HCT116 (cell line): ENCODE data around the gene CALML3. TPM values are rescaled to one million over a fixed set of nuclear protein-coding genes. Genes with fewer than 3 reads are reported as not detected.

Experiments used
- ATAC-seq: fragments of 200-7000 bp; cut with Tn5 transposase; 2 replicates; pipeline ENCODE4 v1.9.1; 2020; ENCODE audit warnings: mild to moderate bottlenecking, moderate library complexity
- BruUV-seq: library from RNA; stranded (reverse); fragments of 400-500 nt; replicated peaks from 2 replicates; lab custom pipeline; 2021; lab: Mats Ljungman, UMichigan
- CTCF ChIA-PET: fragments of 300-600 bp; sonication (Branson Sonifier 250); formaldehyde crosslinking; loops from one replicate; lab custom pipeline; 2021; ENCODE audit warnings: antibody characterized with exemption; lab: Charles Lee
- POLR2A ChIA-PET: fragments of 300-600, 350-600 bp; sonication (Branson Sonifier 250); formaldehyde crosslinking; loops from one replicate; lab custom pipeline; 2021; ENCODE audit warnings: antibody characterized with exemption; lab: Charles Lee
- RAD21 ChIA-PET, 2 experiments: fragments of 300-600 bp; sonication (Branson Sonifier 250); formaldehyde crosslinking; loops; one replicate each; lab custom pipeline; 2023; ENCODE audit warnings: low total read pairs in 2 of 2; ENCODE audit not compliant: uncharacterized antibody in 2 of 2, unreplicated experiment in 2 of 2, low non-redundant PET in 1 of 2; lab: Charles Lee
- DNase-seq: peaks from one replicate; pipeline ENCODE4 v3.0.0-alpha.2; 2010; ENCODE audit warnings: low read depth, low spot score
- H2AFZ ChIP-seq: fragments of 200-600 bp; shearing (Covaris generic), sonication (generic); 2 replicates; pipeline ENCODE4 v1.6.1; 2017; ENCODE audit warnings: low read depth, mixed run types, mixed read lengths, antibody characterized with exemption, low read length; ENCODE audit not compliant: poor library complexity, severe bottlenecking
- H3K27ac ChIP-seq: 2 replicates; pipeline ENCODE4 v1.5.1; 2012; ENCODE audit warnings: low read depth, low read length
- H3K27me3 ChIP-seq: fragments of 200-600 bp; sonication (generic); 2 replicates; pipeline ENCODE4 v1.6.1; 2016; ENCODE audit warnings: mixed run types, low read length, mixed read lengths; ENCODE audit not compliant: insufficient read depth
- H3K36me3 ChIP-seq, 2 experiments: fragments of 200-500 bp in 1 of 2; fragments of 200-600 bp in 1 of 2; sonication (Bioruptor generic) in 1 of 2; sonication (generic) in 1 of 2; 2 replicates each; pipeline versions ENCODE4 v1.5.1 to v1.6.1; 2014 to 2016; ENCODE audit warnings: low read length in 2 of 2, inconsistent platforms in 1 of 2, mixed read lengths in 1 of 2, mixed run types in 1 of 2; ENCODE audit not compliant: insufficient read depth in 2 of 2, control insufficient read depth in 1 of 2
- H3K4me1 ChIP-seq, 2 experiments: fragments of 200-600 bp in 1 of 2; sonication (generic) in 1 of 2; 2 replicates each; pipeline versions ENCODE4 v1.5.1 to v1.6.1; 2012 to 2017; ENCODE audit warnings: low read length in 2 of 2, inconsistent platforms in 1 of 2, mild to moderate bottlenecking in 1 of 2, mixed read lengths in 1 of 2, mixed run types in 1 of 2, moderate library complexity in 1 of 2; ENCODE audit not compliant: insufficient read depth in 2 of 2, control insufficient read depth in 1 of 2
- H3K4me2 ChIP-seq: fragments of 200-600 bp; sonication (generic); 2 replicates; pipeline ENCODE4 v1.6.1; 2017; ENCODE audit warnings: mixed run types, low read length, mixed read lengths
- H3K4me3 ChIP-seq, 2 experiments: fragments of 200-600 bp in 1 of 2; sonication (generic) in 1 of 2; replicated peaks in 1 of 2; 2 replicates each; pipeline ENCODE4 v1.5.1; 2011 to 2016; ENCODE audit warnings: low read length in 2 of 2, control low read depth in 1 of 2, low read depth in 1 of 2, mild to moderate bottlenecking in 1 of 2, mixed read lengths in 1 of 2, mixed run types in 1 of 2
- H3K79me2 ChIP-seq: fragments of 200-600 bp; sonication (generic); 2 replicates; pipeline ENCODE4 v1.6.1; 2017; ENCODE audit warnings: mild to moderate bottlenecking, mixed run types, low read length, moderate library complexity, mixed read lengths; ENCODE audit not compliant: insufficient read depth
- H3K9ac ChIP-seq: fragments of 200-600 bp; sonication (generic); 2 replicates; pipeline ENCODE4 v1.6.1; 2016; ENCODE audit warnings: low read length, mixed read lengths
- H3K9me2 ChIP-seq: fragments of 200-600 bp; sonication (generic), shearing (Covaris generic); 2 replicates; pipeline ENCODE4 v1.6.1; 2017; ENCODE audit warnings: mixed run types, mild to moderate bottlenecking, moderate library complexity; ENCODE audit not compliant: insufficient read depth
- H3K9me3 ChIP-seq, 2 experiments: fragments of 200-500 bp in 1 of 2; fragments of 200-600 bp in 1 of 2; sonication (Bioruptor generic) in 1 of 2; sonication (generic) in 1 of 2; 2 replicates each; pipeline ENCODE4 v1.6.1; 2014 to 2017; ENCODE audit warnings: low read length in 2 of 2, mixed read lengths in 2 of 2, inconsistent platforms in 1 of 2, low read depth in 1 of 2, mild to moderate bottlenecking in 1 of 2, mixed run types in 1 of 2, moderate library complexity in 1 of 2; ENCODE audit not compliant: control insufficient read depth in 1 of 2, insufficient read depth in 1 of 2
- H4K20me1 ChIP-seq: fragments of 200-600 bp; sonication (generic), shearing (Covaris generic); 2 replicates; pipeline ENCODE4 v1.6.1; 2017; ENCODE audit warnings: mixed run types, mild to moderate bottlenecking, moderate library complexity; ENCODE audit not compliant: insufficient read depth
- CBX3 ChIP-seq: IDR thresholded peaks from 2 replicates; pipeline ENCODE4 v1.6.1; 2012; ENCODE audit warnings: low read depth
- CEBPB ChIP-seq: IDR thresholded peaks from 2 replicates; pipeline ENCODE4 v1.6.1; 2012; ENCODE audit warnings: low read depth
- ELF1 ChIP-seq: IDR thresholded peaks from 2 replicates; pipeline ENCODE4 v1.6.1; 2012; ENCODE audit warnings: low read depth, borderline replicate concordance
- EZH2 ChIP-seq: fragments of 200-600 bp; sonication (generic); IDR thresholded peaks from 2 replicates; pipeline ENCODE4 v1.6.1; 2017; ENCODE audit warnings: antibody characterized with exemption, mixed run types
- EZH2phosphoT487 ChIP-seq: fragments of 200-600 bp; IDR thresholded peaks from 2 replicates; pipeline ENCODE4 v1.6.1; 2018; ENCODE audit warnings: antibody characterized with exemption, borderline replicate concordance
- FOSL1 ChIP-seq: IDR thresholded peaks from 2 replicates; pipeline ENCODE4 v1.6.1; 2012; ENCODE audit warnings: low read depth
- POLR2A ChIP-seq: IDR thresholded peaks from 2 replicates; pipeline ENCODE4 v1.7.0; 2011; ENCODE audit warnings: borderline replicate concordance; ENCODE audit not compliant: insufficient read depth, insufficient read length; ENCODE audit errors: extremely low read depth
- POLR2AphosphoS5 ChIP-seq: IDR thresholded peaks from 2 replicates; pipeline ENCODE4 v1.6.1; 2011; ENCODE audit warnings: mild to moderate bottlenecking, low read depth, low read length, moderate library complexity
- RAD21 ChIP-seq: IDR thresholded peaks from 2 replicates; pipeline ENCODE4 v1.6.1; 2012; ENCODE audit warnings: low read depth, mild to moderate bottlenecking
- SIN3A ChIP-seq: IDR thresholded peaks from 2 replicates; pipeline ENCODE4 v1.6.1; 2012; ENCODE audit warnings: low read depth
- SP1 ChIP-seq: IDR thresholded peaks from 2 replicates; pipeline ENCODE4 v1.6.1; 2012; ENCODE audit warnings: low read depth
- SRF ChIP-seq: IDR thresholded peaks from 2 replicates; pipeline ENCODE4 v1.6.1; 2012; ENCODE audit warnings: low read depth
- TCF7L2 ChIP-seq: IDR thresholded peaks from 2 replicates; pipeline ENCODE4 v1.7.0; 2011; ENCODE audit warnings: borderline replicate concordance, inconsistent platforms; ENCODE audit not compliant: insufficient read depth, insufficient read length; ENCODE audit errors: extremely low read depth
- YY1 ChIP-seq: IDR thresholded peaks from 2 replicates; pipeline ENCODE4 v1.6.1; 2011; ENCODE audit warnings: low read length, low read depth, moderate library complexity, mild to moderate bottlenecking; ENCODE audit not compliant: insufficient replicate concordance; ENCODE audit errors: extremely low read depth
- ZNF274 ChIP-seq: fragments of 200-500 bp; sonication (Bioruptor generic); IDR thresholded peaks from 2 replicates; pipeline ENCODE4 v1.6.1; 2014; ENCODE audit warnings: mild to moderate bottlenecking, low read depth, low read length, inconsistent platforms
- intact Hi-C: fragments of 100-400 bp; cut with micrococcal nuclease; formaldehyde crosslinking; loops from 2 replicates; pipeline ENCODE4 v1.10.0; 2022
- total RNA-seq: library from RNA; stranded (reverse); gene quantifications from one replicate; pipeline ENCODE4 v1.2.1, GENCODE V29; 2021; ENCODE audit not compliant: unreplicated experiment
- TF ChIP-seq, protein P1 (sequence below): IDR thresholded peaks from 2 replicates; pipeline ENCODE4 v1.6.1; 2011; ENCODE audit warnings: mild to moderate bottlenecking, low read length, moderate library complexity; ENCODE audit not compliant: insufficient replicate concordance; ENCODE audit errors: extremely low read depth
- TF ChIP-seq, protein P2 (sequence below): IDR thresholded peaks from 2 replicates; pipeline ENCODE4 v1.6.1; 2012; ENCODE audit warnings: low read depth
- TF ChIP-seq, protein P3 (sequence below): IDR thresholded peaks from 2 replicates; pipeline ENCODE4 v1.6.1; 2012
- TF ChIP-seq, protein P4 (sequence below): IDR thresholded peaks from 2 replicates; pipeline ENCODE4 v1.6.1; 2012

Gene CALML3
- total RNA-seq, 1 experiment from 2014 or later, result not detected

DNA sequence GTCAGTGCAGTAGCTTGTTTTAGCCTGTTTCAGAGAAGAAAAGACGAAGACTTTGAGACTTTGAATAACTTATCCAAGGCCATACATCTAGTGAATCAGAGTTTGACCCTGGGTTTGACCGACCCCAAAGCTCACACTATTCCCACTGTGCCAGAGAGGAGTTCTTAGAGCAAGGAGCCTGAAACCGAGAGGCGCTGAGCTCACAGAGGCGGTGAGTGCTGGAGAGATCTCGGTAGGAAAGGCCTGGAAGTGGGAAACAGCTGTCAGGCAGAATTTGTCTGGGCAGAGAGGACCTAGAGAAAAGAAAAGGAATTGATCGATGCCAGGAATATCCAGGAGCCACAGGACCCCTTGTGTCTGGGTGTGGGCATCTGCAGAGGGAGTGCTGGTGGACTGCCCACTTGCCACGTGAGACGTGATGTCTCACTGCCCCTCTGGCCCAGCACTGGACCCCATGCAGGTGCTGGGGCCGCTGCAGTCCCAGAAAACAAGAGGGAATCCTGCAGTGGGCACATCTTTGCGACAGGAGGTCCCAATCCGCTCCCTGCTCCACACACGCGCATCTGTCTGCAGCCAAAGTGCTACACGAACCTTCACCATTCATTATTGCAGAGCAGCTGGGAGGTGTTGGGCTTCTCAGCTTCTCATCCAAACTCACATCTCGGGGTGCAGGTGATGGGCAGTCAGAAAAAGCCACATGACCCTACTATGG is 6.2 kb downstream of the CALML3 start:
- H3K27me3 ChIP-seq, result no peaks in the 10 kb centered on the region
- no peak overlapping the region for H3K4me2 ChIP-seq
- DNase-seq, result no peak
- ChIA-PET RAD21 (no interaction called here), CTCF (no interaction called here), POLR2A (no interaction called here)
- BruUV-seq, result no TSS peak
- H3K4me1 ChIP-seq, result no peaks in the 10 kb centered on the region
- no peak overlapping the region for H3K9ac ChIP-seq
- no peaks in the 10 kb centered on the region for H3K36me3 ChIP-seq
- intact Hi-C loops, result no loop called here
- no peak overlapping the region for H3K4me3 ChIP-seq
- TF ChIP-seq EZH2 (no peak), POLR2A (no peak), CEBPB (no peak), SP1 (no peak), POLR2AphosphoS5 (no peak), RAD21 (no peak), YY1 (no peak), FOSL1 (no peak), ZNF274 (no peak), TCF7L2 (no peak), CBX3 (no peak), SIN3A (no peak), SRF (no peak), EZH2phosphoT487 (no peak), ELF1 (no peak)
- TF ChIP-seq, protein P1, sequence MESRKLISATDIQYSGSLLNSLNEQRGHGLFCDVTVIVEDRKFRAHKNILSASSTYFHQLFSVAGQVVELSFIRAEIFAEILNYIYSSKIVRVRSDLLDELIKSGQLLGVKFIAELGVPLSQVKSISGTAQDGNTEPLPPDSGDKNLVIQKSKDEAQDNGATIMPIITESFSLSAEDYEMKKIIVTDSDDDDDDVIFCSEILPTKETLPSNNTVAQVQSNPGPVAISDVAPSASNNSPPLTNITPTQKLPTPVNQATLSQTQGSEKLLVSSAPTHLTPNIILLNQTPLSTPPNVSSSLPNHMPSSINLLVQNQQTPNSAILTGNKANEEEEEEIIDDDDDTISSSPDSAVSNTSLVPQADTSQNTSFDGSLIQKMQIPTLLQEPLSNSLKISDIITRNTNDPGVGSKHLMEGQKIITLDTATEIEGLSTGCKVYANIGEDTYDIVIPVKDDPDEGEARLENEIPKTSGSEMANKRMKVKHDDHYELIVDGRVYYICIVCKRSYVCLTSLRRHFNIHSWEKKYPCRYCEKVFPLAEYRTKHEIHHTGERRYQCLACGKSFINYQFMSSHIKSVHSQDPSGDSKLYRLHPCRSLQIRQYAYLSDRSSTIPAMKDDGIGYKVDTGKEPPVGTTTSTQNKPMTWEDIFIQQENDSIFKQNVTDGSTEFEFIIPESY, result no peak
- TF ChIP-seq, protein P2, sequence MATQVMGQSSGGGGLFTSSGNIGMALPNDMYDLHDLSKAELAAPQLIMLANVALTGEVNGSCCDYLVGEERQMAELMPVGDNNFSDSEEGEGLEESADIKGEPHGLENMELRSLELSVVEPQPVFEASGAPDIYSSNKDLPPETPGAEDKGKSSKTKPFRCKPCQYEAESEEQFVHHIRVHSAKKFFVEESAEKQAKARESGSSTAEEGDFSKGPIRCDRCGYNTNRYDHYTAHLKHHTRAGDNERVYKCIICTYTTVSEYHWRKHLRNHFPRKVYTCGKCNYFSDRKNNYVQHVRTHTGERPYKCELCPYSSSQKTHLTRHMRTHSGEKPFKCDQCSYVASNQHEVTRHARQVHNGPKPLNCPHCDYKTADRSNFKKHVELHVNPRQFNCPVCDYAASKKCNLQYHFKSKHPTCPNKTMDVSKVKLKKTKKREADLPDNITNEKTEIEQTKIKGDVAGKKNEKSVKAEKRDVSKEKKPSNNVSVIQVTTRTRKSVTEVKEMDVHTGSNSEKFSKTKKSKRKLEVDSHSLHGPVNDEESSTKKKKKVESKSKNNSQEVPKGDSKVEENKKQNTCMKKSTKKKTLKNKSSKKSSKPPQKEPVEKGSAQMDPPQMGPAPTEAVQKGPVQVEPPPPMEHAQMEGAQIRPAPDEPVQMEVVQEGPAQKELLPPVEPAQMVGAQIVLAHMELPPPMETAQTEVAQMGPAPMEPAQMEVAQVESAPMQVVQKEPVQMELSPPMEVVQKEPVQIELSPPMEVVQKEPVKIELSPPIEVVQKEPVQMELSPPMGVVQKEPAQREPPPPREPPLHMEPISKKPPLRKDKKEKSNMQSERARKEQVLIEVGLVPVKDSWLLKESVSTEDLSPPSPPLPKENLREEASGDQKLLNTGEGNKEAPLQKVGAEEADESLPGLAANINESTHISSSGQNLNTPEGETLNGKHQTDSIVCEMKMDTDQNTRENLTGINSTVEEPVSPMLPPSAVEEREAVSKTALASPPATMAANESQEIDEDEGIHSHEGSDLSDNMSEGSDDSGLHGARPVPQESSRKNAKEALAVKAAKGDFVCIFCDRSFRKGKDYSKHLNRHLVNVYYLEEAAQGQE, result no peak
- TF ChIP-seq, protein P3, sequence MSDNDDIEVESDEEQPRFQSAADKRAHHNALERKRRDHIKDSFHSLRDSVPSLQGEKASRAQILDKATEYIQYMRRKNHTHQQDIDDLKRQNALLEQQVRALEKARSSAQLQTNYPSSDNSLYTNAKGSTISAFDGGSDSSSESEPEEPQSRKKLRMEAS, result no peak
- TF ChIP-seq, protein P4, sequence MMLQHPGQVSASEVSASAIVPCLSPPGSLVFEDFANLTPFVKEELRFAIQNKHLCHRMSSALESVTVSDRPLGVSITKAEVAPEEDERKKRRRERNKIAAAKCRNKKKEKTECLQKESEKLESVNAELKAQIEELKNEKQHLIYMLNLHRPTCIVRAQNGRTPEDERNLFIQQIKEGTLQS, result no peak
- no peak overlapping the region for H2AFZ ChIP-seq
- H3K27ac ChIP-seq, result no peak overlapping the region
- H4K20me1 ChIP-seq, result no peaks in the 10 kb centered on the region
- no peaks in the 10 kb centered on the region for H3K9me2 ChIP-seq
- no peaks in the 10 kb centered on the region for H3K9me3 ChIP-seq
- no peak for ATAC-seq
- no peaks in the 10 kb centered on the region for H3K79me2 ChIP-seq
